TTC549 (cell line): Measurements from ENCODE around the gene MZT2B.
"Not testable (repeated sequence)": the region's sequence is repeated elsewhere in the genome, so short reads cannot be mapped to it uniquely, and the experiment has no call there.

ENCODE experiments used
- FAIRE-seq: peaks from 2 replicates; lab custom pipeline; 2012; peaks lifted over from hg19 to GRCh38; lab: Jason Lieb, UNC

MZT2B gene

GRCh38 chr2:130219147-130219546 lies 37.1 kb downstream of the MZT2B start:
- FAIRE-seq = not testable (repeated sequence)

GRCh38 chr2:130220505-130220904 lies 38.4 kb downstream of the MZT2B start:
- FAIRE-seq = not testable (repeated sequence)

DNA sequence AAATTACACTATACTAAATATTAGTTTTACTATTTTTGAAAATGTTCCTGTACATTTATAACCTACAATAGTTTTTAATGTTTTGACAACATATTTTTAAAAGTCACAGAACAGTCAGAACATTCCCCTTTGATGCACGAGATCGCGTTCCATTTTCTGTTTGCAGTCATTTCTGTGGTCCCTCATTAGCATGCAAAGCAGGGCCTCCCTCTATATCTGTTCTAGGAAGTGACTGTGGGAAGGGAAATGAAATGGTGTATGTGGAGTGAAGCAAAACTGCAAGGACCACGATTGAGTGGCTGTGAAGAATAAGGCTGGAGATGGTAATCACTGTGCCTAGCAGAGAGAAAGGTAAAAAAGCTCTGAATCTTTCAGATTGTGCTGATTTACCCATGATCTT lies 40.5 kb downstream of the MZT2B start:
- FAIRE-seq = not testable (repeated sequence)

DNA sequence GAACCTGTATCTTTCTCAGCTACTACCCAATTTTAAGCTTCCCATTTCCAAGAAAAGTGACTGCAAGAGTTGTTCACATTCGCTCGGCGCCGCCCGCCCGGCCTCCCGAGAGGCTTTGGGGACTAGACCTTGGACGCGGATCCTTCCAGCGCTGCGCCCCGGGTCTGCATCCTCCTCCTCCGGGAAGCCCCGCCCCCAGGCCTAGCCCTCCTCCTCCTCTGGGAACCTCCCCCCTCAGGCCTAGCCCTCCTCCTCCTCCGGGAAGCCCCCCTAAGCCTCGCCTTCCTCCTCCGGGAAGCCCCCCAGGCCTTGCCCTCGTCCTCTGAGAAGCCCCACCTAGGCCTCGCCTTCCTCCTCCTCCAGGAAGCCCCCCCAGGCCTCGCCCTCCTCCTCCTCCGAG lies 45.9 kb downstream of the MZT2B start:
- FAIRE-seq = not testable (repeated sequence)

DNA sequence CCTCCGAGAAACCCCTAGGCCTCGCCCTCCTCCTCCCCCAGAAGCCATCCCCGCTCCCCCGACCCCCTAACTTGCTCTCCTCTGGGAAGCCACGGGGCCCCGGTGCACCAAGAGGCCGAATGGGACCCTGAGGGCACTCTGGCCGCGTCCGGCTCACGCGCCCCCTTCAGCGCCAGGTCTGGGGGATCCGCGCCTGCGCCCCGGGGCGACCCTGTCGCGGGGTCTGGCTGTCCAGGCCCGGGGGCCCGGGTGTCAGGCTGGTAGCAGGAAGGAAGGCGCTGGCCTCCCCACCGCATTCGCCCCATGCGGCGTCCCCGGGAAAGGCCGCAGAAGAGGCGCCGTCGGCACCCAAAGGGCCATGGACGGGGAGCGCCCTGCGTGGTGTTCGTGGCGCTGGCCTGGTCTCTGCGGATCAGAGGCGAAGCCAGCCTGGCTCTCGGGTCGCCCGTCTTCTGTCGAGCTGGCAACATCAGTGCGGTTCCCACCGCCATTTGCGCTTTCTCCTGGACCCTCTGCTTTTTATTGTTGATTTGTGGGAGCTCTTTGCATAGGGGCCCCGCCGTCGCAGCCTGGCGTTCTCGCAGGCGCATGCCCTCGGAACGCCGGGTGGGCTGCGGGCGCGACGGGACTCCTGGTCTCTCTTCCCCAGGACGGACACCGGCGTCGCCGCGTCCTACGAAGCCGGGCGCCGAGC lies 46.6 kb downstream of the MZT2B start:
- FAIRE-seq = not testable (repeated sequence)

DNA sequence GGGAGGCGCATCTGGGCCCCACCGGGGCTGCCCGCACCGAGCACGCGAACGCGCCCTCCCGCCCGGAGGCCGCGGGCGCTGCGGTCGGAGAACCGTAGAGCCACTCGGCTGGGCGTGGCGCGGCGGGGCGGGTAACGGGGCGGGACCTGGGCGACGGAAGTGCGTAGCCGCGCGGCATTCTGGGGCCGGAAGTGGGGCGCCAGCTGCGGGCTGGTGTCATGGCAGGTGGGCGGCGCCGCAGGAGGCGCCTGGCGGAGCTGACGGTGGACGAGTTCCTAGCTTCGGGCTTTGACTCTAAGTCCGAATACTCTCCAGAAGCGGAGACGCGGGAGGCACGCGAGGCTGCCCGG lies 47.1 kb downstream of the MZT2B start:
- not testable (repeated sequence) for FAIRE-seq

- not testable (repeated sequence) for FAIRE-seq
Observed at GRCh38 chr2:130230376-130230775, 48.3 kb downstream of the MZT2B start.

DNA sequence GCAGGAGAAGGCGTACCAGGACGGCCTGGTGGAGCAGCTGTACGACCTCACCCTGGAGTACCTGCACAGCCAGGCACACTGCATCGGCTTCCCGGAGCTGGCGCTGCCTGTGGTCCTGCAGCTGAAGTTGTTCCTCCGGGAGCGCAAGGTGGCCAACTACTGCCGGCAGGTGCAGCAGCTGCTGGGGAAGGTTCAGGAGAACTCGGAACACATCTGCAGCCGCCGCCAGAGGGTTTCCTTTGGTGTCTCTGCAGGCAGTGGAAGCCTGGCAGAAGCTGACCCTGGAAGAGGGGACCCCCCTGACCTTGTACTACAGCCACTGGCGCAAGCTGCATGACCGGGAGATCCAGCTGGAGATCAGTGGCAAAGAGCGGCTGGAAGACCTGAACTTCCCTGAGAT lies 48.8 kb downstream of the MZT2B start:
- not testable (repeated sequence) for FAIRE-seq

DNA sequence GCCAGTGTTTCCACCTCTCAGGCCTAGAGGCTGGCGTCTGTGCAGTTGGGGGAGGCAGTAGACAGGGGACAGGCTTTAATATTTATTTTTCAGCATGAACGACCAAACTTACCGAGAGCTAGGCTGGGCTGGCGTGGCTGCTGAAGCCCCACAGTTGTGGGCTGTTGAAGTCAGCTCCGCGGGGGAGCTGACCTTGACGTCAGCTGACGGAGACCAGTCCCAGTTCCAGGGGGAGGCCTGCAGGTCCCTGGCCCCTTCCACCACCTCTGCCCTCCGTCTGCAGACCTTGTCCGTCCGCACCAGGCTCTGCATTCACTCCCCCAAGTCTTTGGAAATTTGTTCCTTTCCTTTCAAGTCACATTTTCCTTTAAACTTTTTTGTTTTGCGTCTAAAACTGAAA lies 49.6 kb downstream of the MZT2B start:
- FAIRE-seq = no peak

- not testable (repeated sequence) for FAIRE-seq
Observed at GRCh38 chr2:130233066-130233465, 51.0 kb downstream of the MZT2B start.

DNA sequence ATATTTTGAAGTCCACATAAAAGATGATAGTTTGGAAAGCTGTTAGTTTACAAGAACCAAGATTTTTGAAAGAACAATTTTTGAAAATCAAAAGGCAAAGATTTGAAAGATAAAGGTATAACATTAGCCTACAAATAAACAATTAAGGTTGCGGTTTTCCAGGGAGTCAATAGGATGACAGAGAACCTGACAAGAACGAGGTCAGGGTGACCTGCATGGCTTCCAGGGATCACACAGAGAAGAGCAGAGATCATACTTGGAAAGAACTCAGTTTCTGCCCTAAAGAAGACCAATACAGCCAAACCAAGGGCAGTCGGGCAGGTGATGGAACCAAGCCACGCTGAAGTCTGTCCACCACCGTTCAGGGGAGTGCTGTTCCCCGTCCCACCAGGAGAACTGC lies 57.5 kb downstream of the MZT2B start:
- not testable (repeated sequence) for FAIRE-seq
